IMR-90 (cell line): Measurements from ENCODE around the gene CCDC194. TPM values are rescaled to one million over a fixed set of nuclear protein-coding genes. Genes with fewer than 3 reads are reported as not detected.

Experiments used
- ATAC-seq: fragments of 200-7000 bp; cut with Tn5 transposase; 2 replicates; pipeline ENCODE4 v1.9.1; 2020; ENCODE audit warnings: low read depth, mild to moderate bottlenecking, moderate library complexity
- BruUV-seq: library from RNA; stranded (reverse); fragments of 400-500 nt; replicated peaks from 2 replicates; lab custom pipeline; 2021; lab: Mats Ljungman, UMichigan
- CTCF ChIA-PET: fragments of 300-600 bp; formaldehyde crosslinking; extraction: SDS; loops from one replicate; lab custom pipeline; 2021; ENCODE audit warnings: antibody characterized with exemption; lab: Yijun Ruan, JAX
- POLR2A ChIA-PET: fragments of 300-600 bp; sonication (Branson Sonifier 250); formaldehyde crosslinking; loops from one replicate; lab custom pipeline; 2022; ENCODE audit warnings: antibody characterized with exemption; ENCODE audit not compliant: unreplicated experiment; lab: Charles Lee
- DNase-seq: peaks from one replicate; pipeline ENCODE4 v3.0.0; 2013
- H2AFZ ChIP-seq: replicated peaks from 2 replicates; pipeline ENCODE3; 2013; ENCODE audit warnings: low read length, mild to moderate bottlenecking; ENCODE audit not compliant: poor library complexity
- H2AK5ac ChIP-seq: 2 replicates; pipeline ENCODE4 v1.6.1; 2013; ENCODE audit warnings: low read depth, low read length, inconsistent platforms
- H2AK9ac ChIP-seq: replicated peaks from 2 replicates; pipeline ENCODE3; 2013; ENCODE audit warnings: mild to moderate bottlenecking, low read depth, low read length, moderate library complexity; ENCODE audit not compliant: poor library complexity
- H2BK120ac ChIP-seq: 2 replicates; pipeline ENCODE4 v1.6.1; 2013; ENCODE audit warnings: low read depth, low read length, inconsistent platforms
- H2BK15ac ChIP-seq: 3 replicates; pipeline ENCODE4 v1.6.1; 2013; ENCODE audit warnings: low read depth, low read length, inconsistent platforms
- H2BK20ac ChIP-seq: 2 replicates; pipeline ENCODE4 v1.6.1; 2013; ENCODE audit warnings: low read depth, mild to moderate bottlenecking, inconsistent platforms, low read length, moderate library complexity
- H2BK5ac ChIP-seq: 2 replicates; pipeline ENCODE4 v1.6.1; 2013; ENCODE audit warnings: mild to moderate bottlenecking, low read depth, low read length, inconsistent platforms; ENCODE audit not compliant: poor library complexity, severe bottlenecking
- H3K14ac ChIP-seq: replicated peaks from 2 replicates; pipeline ENCODE4 v1.6.1; 2013; ENCODE audit warnings: low read depth, low read length, inconsistent platforms
- H3K18ac ChIP-seq: 2 replicates; pipeline ENCODE4 v1.6.1; 2013; ENCODE audit warnings: low read depth, low read length, control low read depth
- H3K23ac ChIP-seq: 2 replicates; pipeline ENCODE4 v1.6.1; 2013; ENCODE audit warnings: low read depth, low read length, inconsistent platforms
- H3K27ac ChIP-seq: 2 replicates; pipeline ENCODE4 v1.5.1; 2013; ENCODE audit warnings: mild to moderate bottlenecking, control low read depth, low read length; ENCODE audit not compliant: insufficient read depth
- H3K27me3 ChIP-seq: 2 replicates; pipeline ENCODE4 v1.6.1; 2013; ENCODE audit warnings: low read length; ENCODE audit not compliant: control insufficient read depth, insufficient read depth
- H3K36me3 ChIP-seq: 2 replicates; pipeline ENCODE4 v1.6.1; 2013; ENCODE audit warnings: low read length, mixed read lengths; ENCODE audit not compliant: control insufficient read depth, insufficient read depth
- H3K4ac ChIP-seq: 2 replicates; pipeline ENCODE4 v1.6.1; 2013; ENCODE audit warnings: low read depth, low read length, inconsistent platforms
- H3K4me1 ChIP-seq: 2 replicates; pipeline ENCODE4 v1.6.1; 2013; ENCODE audit warnings: low read length, mixed read lengths; ENCODE audit not compliant: control insufficient read depth, insufficient read depth
- H3K4me2 ChIP-seq: 2 replicates; pipeline ENCODE4 v1.6.1; 2013; ENCODE audit warnings: low read depth, mild to moderate bottlenecking, control low read depth, low read length, moderate library complexity
- H3K4me3 ChIP-seq: 2 replicates; pipeline ENCODE4 v1.5.1; 2013; ENCODE audit warnings: low read depth, mild to moderate bottlenecking, control low read depth, low read length, moderate library complexity; ENCODE audit not compliant: insufficient read depth
- H3K56ac ChIP-seq: 2 replicates; pipeline ENCODE4 v1.6.1; 2013; ENCODE audit warnings: low read length, inconsistent platforms; ENCODE audit not compliant: insufficient read depth; ENCODE audit errors: extremely low read depth
- H3K79me1 ChIP-seq, 2 experiments: 2 replicates each; pipeline ENCODE4 v1.6.1; 2013; ENCODE audit warnings: low read length in 2 of 2, inconsistent platforms in 1 of 2, low read depth in 1 of 2
- H3K9ac ChIP-seq: 2 replicates; pipeline ENCODE4 v1.6.1; 2013; ENCODE audit warnings: low read depth, low read length, control low read depth
- H3K9me1 ChIP-seq: 2 replicates; pipeline ENCODE4 v1.6.1; 2013; ENCODE audit warnings: low read length, inconsistent platforms; ENCODE audit not compliant: insufficient read depth
- H3K9me3 ChIP-seq: 2 replicates; pipeline ENCODE4 v1.6.1; 2013; ENCODE audit warnings: low read length; ENCODE audit not compliant: control insufficient read depth, insufficient read depth
- H4K20me1 ChIP-seq: 2 replicates; pipeline ENCODE4 v1.6.1; 2013; ENCODE audit warnings: low read length, inconsistent platforms; ENCODE audit not compliant: insufficient read depth
- H4K5ac ChIP-seq: 2 replicates; pipeline ENCODE4 v1.6.1; 2013; ENCODE audit warnings: mild to moderate bottlenecking, low read depth, low read length, control low read depth
- H4K8ac ChIP-seq, 2 experiments: 2 replicates each; pipeline ENCODE4 v1.6.1; 2013; ENCODE audit warnings: low read depth in 2 of 2, low read length in 2 of 2, control low read depth in 1 of 2, inconsistent platforms in 1 of 2
- H4K91ac ChIP-seq: 2 replicates; pipeline ENCODE4 v1.6.1; 2013; ENCODE audit warnings: low read depth, low read length, inconsistent platforms; ENCODE audit not compliant: insufficient read depth
- MAFK ChIP-seq: IDR thresholded peaks from 2 replicates; pipeline ENCODE4 v1.6.1; 2012; ENCODE audit warnings: low read depth, low read length, improper control_type of control experiment
- WGBS, 2 experiments: methylation state at CpG; one replicate each; pipeline versions ENCODE4 v1.1.5 to v1.1.7; 2013; ENCODE audit warnings: missing lambda C conversion rate in 2 of 2; ENCODE audit not compliant: insufficient read length in 1 of 2; ENCODE audit errors: extremely low coverage in 2 of 2; 5-methylcytosine and 5-hydroxymethylcytosine counted together
- dilution Hi-C: fragments of 300-500 bp; cut with HindIII; formaldehyde crosslinking; loops from one replicate; pipeline ENCODE4 v1.14.3; 2018; ENCODE audit warnings: low sequenced_read_pairs; ENCODE audit not compliant: unreplicated experiment
- in situ Hi-C: fragments of 300-500 bp; cut with MboI; formaldehyde crosslinking; loops from 3 replicates; pipeline ENCODE4 v1.14.3; 2019; ENCODE audit warnings: low sequenced_read_pairs, inconsistent platforms, mixed read lengths
- intact Hi-C: fragments of 100-400 bp; cut with micrococcal nuclease; formaldehyde crosslinking; loops from 2 replicates; pipeline ENCODE4 v1.10.0; 2022
- polyA plus RNA-seq, 3 experiments: library from polyadenylated mRNA; depleted of rRNA; stranded (reverse); fragments of >200 nt; gene quantifications; 2 replicates each; pipeline ENCODE4 v1.2.3, GENCODE V29; 2012; ENCODE audit warnings: low replicate concordance in 1 of 3
- total RNA-seq: library from RNA; depleted of rRNA; stranded (reverse); fragments of >200 nt; gene quantifications from 2 replicates; pipeline ENCODE4 v1.2.3, GENCODE V29; 2012

CCDC194 gene
- total and polyA plus RNA-seq, 2 of the 4 experiments (the other 2 are of a cell fraction), result not detected

DNA sequence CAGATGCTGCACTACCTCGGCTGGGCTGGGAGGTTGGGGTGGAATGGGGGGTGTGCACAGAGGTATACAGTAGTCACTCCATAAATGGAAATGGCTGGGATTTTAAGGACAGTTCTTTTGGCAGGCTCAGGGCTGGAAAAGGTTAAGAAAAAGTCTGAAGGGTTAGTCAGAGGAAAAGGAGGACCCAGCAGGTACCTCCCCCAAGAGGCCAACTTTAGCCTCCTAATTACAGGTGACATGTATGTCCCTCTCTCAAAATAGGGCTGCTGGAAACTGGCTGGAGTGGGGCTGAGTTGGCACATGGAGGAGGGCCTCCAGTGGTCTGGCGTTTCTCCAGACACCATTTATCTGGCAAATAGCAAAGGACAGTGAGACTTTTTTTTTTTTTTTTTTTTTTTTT, 994 bp downstream of the CCDC194 start:
- Histone ChIP-seq H3K14ac (no peak overlapping the region), H3K4me2 (no peak overlapping the region), H2AK5ac (no peak overlapping the region), H3K9ac (no peak overlapping the region), H4K91ac (no peak overlapping the region), H3K4me1 (peaks cover 2% of the 10 kb centered on the region; the same call in 1 of the 2 replicates), H3K79me1 (no peaks in the 10 kb centered on the region), H2AK9ac (no peak overlapping the region), H4K20me1 (no peaks in the 10 kb centered on the region), H4K8ac (no peak overlapping the region), H3K56ac (no peak overlapping the region), H3K9me1 (no peaks in the 10 kb centered on the region), H3K4ac (no peak overlapping the region), H4K5ac (no peak overlapping the region), H3K36me3 (no peaks in the 10 kb centered on the region), H3K4me3 (no peak overlapping the region), H2BK5ac (no peak overlapping the region), H3K23ac (no peak overlapping the region), H2BK15ac (no peak overlapping the region), H2BK120ac (no peak overlapping the region), H3K9me3 (peaks cover 9% of the 10 kb centered on the region; the same call in 1 of the 2 replicates), H3K27me3 (peaks cover 3% of the 10 kb centered on the region), H3K18ac (no peak overlapping the region), H2BK20ac (no peak overlapping the region), H2AFZ (no peak overlapping the region), H3K27ac (no peak overlapping the region)
- 43% methylated on average over 1 of the region's 2 CpGs; no CpG with 5 or more reads in 1 of the 2 experiments for WGBS, 2 experiments
- no peak for DNase-seq
- intact Hi-C loops (loop anchor here (10.0 kb wide), 1 partner anchor 162 kb away; the partner anchor contains the start of gene COLGALT1), dilution Hi-C loops (no loop called here), in situ Hi-C loops (no loop called here)
- no peak for ATAC-seq
- no peak for TF ChIP-seq MAFK
- no TSS peak for BruUV-seq
- ChIA-PET POLR2A (no interaction called here), CTCF (no interaction called here)
